DMS153 treated with DMSO at 0.1 percent for 48 hours (cell line): ENCODE data around the gene SLC44A5.
A peak's percentile ranks its signal among the peaks of the same experiment; 100 is the strongest.
"Not testable (repeated sequence)": the region's sequence is repeated elsewhere in the genome, so short reads cannot be mapped to it uniquely, and the experiment has no call there.

ENCODE experiments used
- DNase-seq: peaks from one replicate; lab custom pipeline; 2025; ENCODE audit not compliant: unreplicated experiment; lab: John Stamatoyannopoulos, UW

The SLC44A5 gene

GRCh38 chr1:75293270-75293669 is 317.6 kb downstream of the SLC44A5 start:
- no peak for DNase-seq

GRCh38 chr1:75292013-75292412 is 318.9 kb downstream of the SLC44A5 start:
- DNase-seq = no peak

GRCh38 chr1:75276385-75276784 is 334.5 kb downstream of the SLC44A5 start:
- no peak for DNase-seq

DNA sequence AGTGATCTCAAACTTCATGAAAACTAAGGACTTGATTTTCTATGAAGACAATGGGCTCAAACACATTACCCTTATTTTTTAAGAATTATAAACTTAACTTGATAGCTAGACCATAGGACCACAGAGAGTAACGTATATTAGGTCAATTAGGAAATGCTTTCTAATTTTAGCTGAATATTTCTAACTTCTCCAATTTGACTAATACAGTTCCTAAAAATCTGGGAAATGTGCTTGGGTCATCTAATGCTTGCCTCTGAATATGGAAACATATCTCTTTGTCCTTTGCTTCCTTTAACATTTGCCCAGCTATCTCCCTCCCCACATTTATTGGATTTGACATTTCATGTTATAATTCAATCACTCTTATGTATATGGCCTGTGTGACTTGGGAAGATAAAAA is 335.3 kb downstream of the SLC44A5 start:
- DNase-seq = no peak

- no peak for DNase-seq
These were observed 335.9 kb downstream of the SLC44A5 start for GRCh38 chr1:75274920-75275506.

DNA sequence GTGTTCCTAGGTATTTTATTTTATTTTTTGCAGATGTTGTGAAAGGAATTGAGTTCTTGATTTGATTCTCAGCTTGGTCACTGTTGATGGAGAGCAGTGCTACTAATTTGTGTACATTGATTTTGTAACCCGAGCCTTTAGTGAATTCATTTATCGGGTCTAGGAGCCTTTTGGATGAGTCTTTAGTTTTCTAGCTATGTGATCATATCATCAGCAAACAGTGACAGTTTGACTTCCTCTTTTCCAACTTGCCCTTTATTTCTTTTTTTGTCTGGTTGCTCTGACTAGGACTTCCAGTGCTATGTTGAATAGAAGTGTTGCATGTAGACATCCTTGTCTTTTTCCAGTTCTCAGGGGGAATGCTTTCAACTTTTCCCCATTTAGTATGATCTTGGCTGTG is 337.8 kb downstream of the SLC44A5 start:
- no peak for DNase-seq

GRCh38 chr1:75265792-75266191 is 345.1 kb downstream of the SLC44A5 start:
- peak; percentile 48 for DNase-seq

GRCh38 chr1:75264112-75264511 is 346.8 kb downstream of the SLC44A5 start:
- DNase-seq = no peak

DNA sequence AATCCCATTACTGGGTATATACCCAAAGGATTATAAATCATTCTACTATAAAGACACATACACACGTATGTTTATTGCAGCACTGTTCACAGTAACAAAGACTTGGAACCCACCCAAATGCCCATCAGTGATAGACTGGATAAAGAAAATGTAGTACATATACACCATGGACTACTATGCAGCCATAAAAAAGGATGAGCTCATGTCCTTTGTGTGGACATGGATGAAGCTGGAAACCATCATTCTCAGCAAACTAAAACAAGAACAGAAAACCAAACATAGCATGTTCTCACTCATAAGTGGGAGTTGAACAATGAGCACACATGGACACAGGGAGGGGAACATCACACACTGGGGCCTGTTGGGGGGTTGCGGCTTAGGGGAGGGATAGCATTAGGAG is 347.3 kb downstream of the SLC44A5 start:
- not testable (repeated sequence) for DNase-seq

- not testable (repeated sequence) for DNase-seq
These were observed 349.0 kb downstream of the SLC44A5 start for GRCh38 chr1:75261946-75262345.

GRCh38 chr1:75258351-75258750 is 352.6 kb downstream of the SLC44A5 start:
- DNase-seq = no peak

- no peak for DNase-seq
These were observed 353.5 kb downstream of the SLC44A5 start for GRCh38 chr1:75257424-75257823.

DNA sequence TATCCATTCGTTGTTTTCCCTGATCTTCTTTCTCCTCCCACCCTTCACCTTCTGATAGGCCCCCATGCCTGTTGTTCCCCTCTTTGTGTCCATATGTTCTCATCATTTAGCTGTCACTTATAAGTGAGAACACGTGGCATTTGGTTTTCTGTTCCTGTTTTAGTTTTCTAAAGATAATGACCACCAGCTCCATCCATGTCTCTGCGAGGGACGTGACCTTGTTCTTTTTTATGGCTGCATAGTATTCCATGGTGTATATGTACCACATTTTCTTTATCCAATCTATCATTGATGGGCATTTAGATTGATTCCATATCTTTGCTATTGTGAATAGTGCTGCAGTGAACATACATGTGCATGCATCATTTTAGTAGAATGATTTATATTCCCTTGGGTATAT is 360.8 kb downstream of the SLC44A5 start:
- not testable (repeated sequence) for DNase-seq

DNA sequence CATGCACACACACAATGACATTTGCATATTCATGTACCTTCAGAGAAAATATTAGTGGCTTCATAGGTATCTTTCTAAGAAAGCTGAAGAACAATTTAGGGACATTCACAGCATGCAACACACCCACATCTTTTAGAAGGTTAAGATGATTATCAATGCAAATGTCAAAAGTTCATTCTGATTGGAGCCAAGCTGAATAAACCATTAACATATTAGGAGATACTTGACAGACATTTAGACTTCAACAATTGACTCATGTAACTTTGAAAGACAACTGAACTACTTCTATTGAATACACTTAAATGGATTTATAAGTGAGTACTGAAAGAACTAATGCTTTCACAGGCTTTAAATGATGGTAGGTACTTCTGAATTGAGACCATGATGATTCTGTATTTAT is 365.7 kb downstream of the SLC44A5 start:
- no peak for DNase-seq

DNA sequence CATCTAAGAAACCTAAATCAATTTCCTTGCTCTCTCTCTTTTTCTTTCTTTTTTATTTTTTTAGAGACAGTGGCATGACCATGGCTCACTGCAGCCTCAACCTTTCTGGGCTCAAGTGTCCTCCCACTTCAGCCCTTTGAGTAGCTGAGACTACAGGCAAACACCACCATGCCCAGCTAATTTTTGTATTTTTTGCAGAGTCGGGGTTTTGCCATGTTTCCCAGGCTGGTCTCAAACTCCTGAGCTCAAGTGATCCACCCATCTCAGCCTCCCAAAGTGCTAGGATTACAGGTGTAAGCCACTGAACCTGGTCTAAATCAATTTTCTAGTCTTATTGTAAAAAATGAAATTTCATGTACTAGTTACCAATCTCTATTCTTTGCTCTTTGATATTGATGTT is 367.8 kb downstream of the SLC44A5 start:
- DNase-seq = no peak

DNA sequence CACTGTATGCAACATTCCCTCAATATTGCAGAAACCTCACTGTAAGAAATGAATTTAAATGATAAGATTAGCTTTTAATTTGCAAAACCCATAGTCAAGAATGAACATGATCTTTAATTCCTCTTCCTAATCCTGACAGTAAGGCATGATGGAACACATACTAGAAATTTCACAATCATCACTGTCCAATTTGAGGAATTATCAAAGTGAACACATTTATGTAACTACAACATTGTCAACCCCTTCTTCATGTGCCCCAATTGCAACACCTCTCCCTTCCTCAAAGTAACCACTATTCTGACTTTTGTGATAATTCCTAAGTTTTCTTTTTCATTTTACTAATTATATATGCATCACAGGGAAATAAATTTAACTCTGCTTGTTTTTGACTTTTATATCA is 373.6 kb downstream of the SLC44A5 start:
- no peak for DNase-seq

DNA sequence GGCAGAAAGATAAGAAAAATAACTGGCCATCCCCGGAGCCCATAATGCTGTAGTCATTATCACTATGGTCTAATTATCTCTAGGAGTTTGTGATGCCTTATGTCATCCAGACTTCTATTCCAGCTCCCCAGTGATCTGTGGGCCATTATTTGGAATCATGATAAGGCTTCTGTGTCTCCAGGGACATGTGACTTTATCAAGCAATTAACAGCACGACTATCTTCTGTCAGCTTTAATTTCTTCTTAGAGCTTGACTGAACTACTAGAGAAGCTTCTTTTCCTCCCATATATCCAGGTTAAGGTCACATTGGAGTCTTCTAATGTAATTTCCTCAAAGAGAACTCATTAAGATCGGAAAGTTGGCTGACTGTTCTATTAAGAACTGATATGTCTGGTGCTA is 376.4 kb downstream of the SLC44A5 start:
- DNase-seq = no peak

- DNase-seq = peak; percentile 53
These were observed 377.5 kb downstream of the SLC44A5 start for GRCh38 chr1:75233302-75233929.

DNA sequence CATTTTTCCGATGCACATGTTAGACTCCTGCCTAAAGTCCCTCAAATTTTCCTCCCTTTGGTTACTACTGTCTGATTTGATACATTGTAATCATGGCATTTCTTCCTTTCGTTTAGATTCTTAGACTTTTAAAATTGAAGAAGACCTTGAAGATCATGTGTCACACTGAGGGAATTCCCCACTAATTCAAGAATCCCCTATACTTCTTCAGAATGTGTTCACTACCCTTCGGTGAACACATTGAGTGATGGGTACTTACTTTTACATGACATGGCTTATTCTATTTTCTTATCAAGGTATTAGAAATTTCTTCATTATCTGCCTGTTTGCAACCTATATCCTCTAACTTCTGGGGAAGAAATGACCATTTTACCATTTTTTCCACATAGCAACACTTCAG is 390.8 kb downstream of the SLC44A5 start:
- no peak for DNase-seq

DNA sequence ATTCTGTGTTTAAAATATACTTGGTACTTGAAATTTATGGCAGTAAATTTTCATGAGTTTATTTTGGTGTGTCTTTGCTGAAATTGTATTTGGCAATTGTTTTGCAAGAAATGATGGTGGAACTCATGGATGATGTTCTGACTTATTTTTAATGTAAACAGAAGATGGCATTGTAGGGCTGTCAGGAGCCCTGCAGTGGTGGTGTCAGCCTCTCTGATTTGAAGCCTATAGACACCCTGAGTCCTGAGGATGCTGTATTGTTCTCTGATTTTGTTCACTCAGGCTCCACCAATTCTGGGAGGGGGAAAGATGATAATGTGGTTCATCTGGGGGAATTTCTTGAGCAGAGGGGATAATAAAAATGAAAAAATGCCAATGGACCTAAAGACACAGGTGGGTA is 396.9 kb downstream of the SLC44A5 start:
- no peak for DNase-seq

DNA sequence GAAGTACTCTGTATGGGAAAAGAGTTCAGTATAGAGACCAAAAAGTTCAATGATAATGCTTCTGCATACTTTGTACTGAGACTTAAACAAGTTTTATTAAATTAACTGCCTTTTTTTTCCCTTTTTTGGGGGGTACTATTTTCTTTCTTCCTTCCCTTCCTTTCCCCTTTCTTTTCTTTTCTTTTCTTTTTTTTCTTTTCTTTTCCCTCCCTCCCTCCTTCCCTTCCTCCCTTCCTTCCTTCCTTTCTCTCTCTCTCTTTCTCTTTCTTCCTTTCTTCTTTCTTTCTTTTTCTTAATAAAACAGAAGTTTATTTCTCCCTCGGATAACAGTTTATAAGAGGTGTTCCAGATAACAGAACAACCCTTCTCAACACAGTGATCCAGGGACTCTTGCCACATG is 399.3 kb downstream of the SLC44A5 start:
- no peak for DNase-seq

DNA sequence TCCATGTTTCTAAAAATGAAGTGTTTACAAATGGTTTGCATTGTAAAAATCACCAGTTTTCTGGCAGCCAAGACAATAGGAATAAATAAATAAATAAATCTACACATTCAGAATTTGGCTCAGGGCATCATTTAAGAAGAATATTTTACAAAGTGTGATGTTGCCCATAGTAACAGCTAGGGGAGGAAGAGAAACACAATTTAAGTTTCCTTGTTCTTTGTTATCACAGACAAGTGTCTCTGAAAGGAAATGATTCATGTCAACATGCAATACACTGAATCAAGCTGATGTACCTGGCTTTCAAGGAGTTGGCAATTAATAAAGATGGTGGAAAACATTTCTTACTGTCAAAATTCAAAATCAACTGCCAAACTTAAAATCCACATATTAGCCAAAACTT is 402.1 kb downstream of the SLC44A5 start:
- no peak for DNase-seq
